Prostate gland (tissue), 2 donors: Measurements from ENCODE around the gene CYP4F12. TPM values are rescaled to one million over a fixed set of nuclear protein-coding genes. Genes with fewer than 3 reads are reported as not detected.

Source experiments
- DNase-seq: peaks from one replicate; pipeline ENCODE4 v3.0.0-alpha.2; 2019; ENCODE audit warnings: low spot score
- H3K27ac ChIP-seq, 2 donors: fragments of 200-600 bp; sonication (generic); 2 replicates each; pipeline ENCODE4 v1.5.1; 2017 to 2019
- H3K27me3 ChIP-seq: fragments of 200-600 bp; sonication (generic); replicated peaks from 2 replicates; pipeline ENCODE4 v1.5.1; 2019; ENCODE audit not compliant: insufficient read depth
- H3K36me3 ChIP-seq, 2 donors: fragments of 200-600 bp; sonication (generic); 1 replicate in 1 of 2; 2 replicates in 1 of 2; pipeline versions ENCODE4 v1.5.1 to v1.8.1; 2017 to 2019
- H3K4me1 ChIP-seq: fragments of 200-600 bp; sonication (generic); replicated peaks from 2 replicates; pipeline ENCODE4 v1.5.1; 2019
- H3K4me3 ChIP-seq, 2 donors: fragments of 200-600 bp; sonication (generic); 2 replicates each; pipeline ENCODE4 v1.5.1; 2017 to 2019
- H3K9me3 ChIP-seq: fragments of 200-600 bp; sonication (generic); 2 replicates; pipeline ENCODE4 v1.5.1; 2017
- POLR2A ChIP-seq: fragments of 450-650 bp; IDR thresholded peaks from one replicate; pipeline ENCODE4 v1.6.1; 2016; ENCODE audit warnings: antibody characterized with exemption, mild to moderate bottlenecking
- POLR2AphosphoS5 ChIP-seq: sonication (generic); formaldehyde crosslinking; IDR thresholded peaks from one replicate; pipeline ENCODE4 v1.6.1; 2017; ENCODE audit warnings: antibody characterized with exemption
- WGBS: methylation state at CpG from one replicate; pipeline ENCODE4 v1.1.5; 2018; 5-methylcytosine and 5-hydroxymethylcytosine counted together
- intact Hi-C: fragments of 100-400 bp; cut with DNase I; formaldehyde crosslinking; loops from one replicate; pipeline ENCODE4 v1.14.2; 2022
- total RNA-seq, 2 donors: library from RNA; depleted of rRNA; stranded (reverse); fragments of >200 nt; gene quantifications; one replicate each; pipeline ENCODE4 v1.1.0, GENCODE V29; 2016
- TF ChIP-seq, protein P1 (sequence below), 4 experiments: fragments of 200-600 bp in 2 of 4; fragments of 450-650 bp in 2 of 4; sonication (generic) in 2 of 4; IDR thresholded peaks; 1 replicate in 3 of 4; 2 replicates in 1 of 4; pipeline ENCODE4 v1.5.1; 2016 to 2019; ENCODE audit warnings: antibody characterized with exemption in 4 of 4, mild to moderate bottlenecking in 2 of 4, moderate library complexity in 2 of 4

The CYP4F12 gene
- total RNA-seq, 2 donors from 2014 or later = 6.9 to 50.9 TPM

- Histone ChIP-seq H3K4me1 (no peaks in the 10 kb centered on the region), H3K36me3 (no peaks in the 10 kb centered on the region), H3K4me3 (no peak overlapping the region), H3K9me3 (no peaks in the 10 kb centered on the region), H3K27me3 (peaks cover 10% of the 10 kb centered on the region), H3K27ac (no peak overlapping the region)
- no peak for DNase-seq
- no peak for TF ChIP-seq POLR2AphosphoS5
- no peak for TF ChIP-seq POLR2A
- TF ChIP-seq, protein P1, sequence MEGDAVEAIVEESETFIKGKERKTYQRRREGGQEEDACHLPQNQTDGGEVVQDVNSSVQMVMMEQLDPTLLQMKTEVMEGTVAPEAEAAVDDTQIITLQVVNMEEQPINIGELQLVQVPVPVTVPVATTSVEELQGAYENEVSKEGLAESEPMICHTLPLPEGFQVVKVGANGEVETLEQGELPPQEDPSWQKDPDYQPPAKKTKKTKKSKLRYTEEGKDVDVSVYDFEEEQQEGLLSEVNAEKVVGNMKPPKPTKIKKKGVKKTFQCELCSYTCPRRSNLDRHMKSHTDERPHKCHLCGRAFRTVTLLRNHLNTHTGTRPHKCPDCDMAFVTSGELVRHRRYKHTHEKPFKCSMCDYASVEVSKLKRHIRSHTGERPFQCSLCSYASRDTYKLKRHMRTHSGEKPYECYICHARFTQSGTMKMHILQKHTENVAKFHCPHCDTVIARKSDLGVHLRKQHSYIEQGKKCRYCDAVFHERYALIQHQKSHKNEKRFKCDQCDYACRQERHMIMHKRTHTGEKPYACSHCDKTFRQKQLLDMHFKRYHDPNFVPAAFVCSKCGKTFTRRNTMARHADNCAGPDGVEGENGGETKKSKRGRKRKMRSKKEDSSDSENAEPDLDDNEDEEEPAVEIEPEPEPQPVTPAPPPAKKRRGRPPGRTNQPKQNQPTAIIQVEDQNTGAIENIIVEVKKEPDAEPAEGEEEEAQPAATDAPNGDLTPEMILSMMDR (IDR thresholded peaks at IDR 0.05) = no peak
- intact Hi-C loops = no loop called here
- whole genome bisulfite sequencing = 64% methylated on average over 3 of the region's 3 CpGs
Observed at GRCh38 chr19:15714638-15715037, 41.8 kb downstream of the CYP4F12 start.

DNA sequence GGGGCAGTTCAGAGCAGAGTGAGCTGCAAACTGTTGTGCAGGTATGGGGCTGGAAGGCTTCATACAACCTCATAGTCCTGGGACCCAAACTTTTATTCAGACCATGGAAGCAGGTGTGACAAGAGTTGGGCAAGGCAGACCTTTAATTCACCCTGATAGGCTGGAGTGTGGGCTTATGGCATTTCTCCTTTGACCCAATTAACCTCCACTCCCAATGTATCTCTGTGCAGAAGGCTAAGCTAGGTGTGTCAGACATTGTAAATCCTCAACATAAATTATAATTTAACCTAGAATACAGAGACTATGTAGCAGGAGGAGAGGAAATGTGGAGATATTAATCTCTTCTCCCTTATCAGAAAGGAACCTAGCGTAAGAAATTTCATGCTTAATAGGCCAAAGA, 42.8 kb downstream of the CYP4F12 start:
- intact Hi-C loops = no loop called here
- Histone ChIP-seq H3K4me3 (no peak overlapping the region), H3K4me1 (no peaks in the 10 kb centered on the region), H3K27me3 (peaks cover 10% of the 10 kb centered on the region), H3K27ac (no peak overlapping the region), H3K9me3 (no peaks in the 10 kb centered on the region), H3K36me3 (no peaks in the 10 kb centered on the region)
- no peak for DNase-seq
- TF ChIP-seq POLR2AphosphoS5 (no peak), POLR2A (no peak)
- 79% methylated on average over 1 of the region's 1 CpG for WGBS

DNA sequence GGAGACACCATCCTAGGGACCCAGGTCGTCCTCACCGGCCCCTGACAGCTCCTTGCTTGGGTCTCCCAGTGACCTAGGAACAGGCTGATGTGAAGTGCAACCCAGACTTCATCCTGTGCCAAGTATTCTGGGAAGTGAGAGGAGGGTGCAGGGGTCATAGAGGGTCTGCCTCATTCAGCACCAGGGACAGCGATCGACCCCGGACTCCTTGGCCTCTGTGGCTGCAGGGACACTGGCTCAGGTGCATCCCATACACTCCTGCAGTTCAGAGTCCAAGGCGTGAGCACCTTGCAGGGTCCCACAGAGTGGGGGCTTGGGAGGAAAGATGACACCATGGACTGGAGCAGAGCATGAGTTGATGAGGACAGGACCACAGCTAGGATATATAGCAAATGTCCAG, 44.9 kb downstream of the CYP4F12 start:
- intact Hi-C loops = no loop called here
- DNase-seq = no peak
- TF ChIP-seq POLR2AphosphoS5 = no peak
- TF ChIP-seq, protein P1 (IDR thresholded peaks at IDR 0.05) = no peak
- no peak for TF ChIP-seq POLR2A

GRCh38 chr19:15721268-15721667, 48.4 kb downstream of the CYP4F12 start:
- intact Hi-C loops = no loop called here
- no peaks in the 10 kb centered on the region for H3K9me3 ChIP-seq
- no peaks in the 10 kb centered on the region for H3K36me3 ChIP-seq
- H3K4me3 ChIP-seq = no peak overlapping the region
- 93% methylated on average over 1 of the region's 1 CpG for WGBS
- H3K27ac ChIP-seq = no peak overlapping the region
- TF ChIP-seq POLR2AphosphoS5 = no peak
- no peaks in the 10 kb centered on the region for H3K4me1 ChIP-seq
- peaks cover 17% of the 10 kb centered on the region for H3K27me3 ChIP-seq
- DNase-seq = no peak

More for the DNA sequence above, 44.9 kb downstream of the CYP4F12 start:
- Histone ChIP-seq H3K27ac (no peak overlapping the region), H3K9me3 (no peaks in the 10 kb centered on the region), H3K4me3 (no peak overlapping the region), H3K36me3 (no peaks in the 10 kb centered on the region), H3K4me1 (no peaks in the 10 kb centered on the region), H3K27me3 (peaks cover 10% of the 10 kb centered on the region)
- 14% methylated on average over 6 of the region's 6 CpGs for WGBS

DNA sequence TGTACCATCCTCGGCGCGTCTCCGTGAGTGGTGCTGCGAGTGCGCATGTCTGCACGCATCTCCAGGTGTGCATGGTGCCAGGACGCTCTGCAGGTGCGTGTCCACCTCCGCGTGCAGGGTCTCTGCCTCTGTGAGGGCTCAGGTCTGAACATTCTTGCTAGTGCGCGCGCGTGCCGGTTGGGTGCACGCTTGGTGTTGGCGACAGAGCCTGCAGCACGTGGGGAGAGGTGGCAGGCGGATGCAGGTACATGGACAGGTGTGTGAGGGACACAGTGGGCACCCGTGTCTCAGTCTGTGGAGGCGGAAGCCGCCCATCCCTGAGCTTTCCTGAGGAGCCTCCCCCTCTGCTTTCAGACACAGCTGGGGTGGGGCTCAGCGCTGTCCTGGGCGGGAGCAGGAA, 50.1 kb downstream of the CYP4F12 start:
- no peak for DNase-seq
- no peaks in the 10 kb centered on the region for H3K4me1 ChIP-seq
- H3K4me3 ChIP-seq = no peak overlapping the region
- H3K36me3 ChIP-seq = no peaks in the 10 kb centered on the region
- intact Hi-C loops = no loop called here
- no peak for TF ChIP-seq POLR2AphosphoS5
- TF ChIP-seq POLR2A = no peak
- TF ChIP-seq, protein P1 (IDR thresholded peaks at IDR 0.05) = no peak
- H3K27ac ChIP-seq = no peak overlapping the region
- peaks cover 11% of the 10 kb centered on the region for H3K27me3 ChIP-seq
- H3K9me3 ChIP-seq = no peaks in the 10 kb centered on the region
- 34% methylated on average over 25 of the region's 25 CpGs for WGBS

GRCh38 chr19:15727724-15728123, 54.8 kb downstream of the CYP4F12 start, which contains the start of gene OR10H2:
Gene OR10H2, plus strand, starts transcription at chr19:15728024. Its CDS starts 20 bp downstream, at chr19:15728044.
- Histone ChIP-seq H3K9me3 (no peaks in the 10 kb centered on the region), H3K27ac (no peak within 1 kb of the TSS), H3K27me3 (peaks cover 9% of the 10 kb centered on the region), H3K4me3 (no peak within 1 kb of the TSS), H3K36me3 (no peaks in the 10 kb centered on the region), H3K4me1 (no peaks in the 10 kb centered on the region)
- intact Hi-C loops = no loop called here
- WGBS = 83% methylated on average over 5 of the region's 5 CpGs
- no peak for DNase-seq
- TF ChIP-seq POLR2A (no peak), POLR2AphosphoS5 (no peak)
- TF ChIP-seq, protein P1 (IDR thresholded peaks at IDR 0.05) = no peak
